PC-9 (cell line): ENCODE results near the gene ZNF652. TPM values are rescaled to one million over a fixed set of nuclear protein-coding genes. Genes with fewer than 3 reads are reported as not detected.

Experiments used
- BruUV-seq: library from RNA; stranded (reverse); fragments of 400-500 nt; replicated peaks from 2 replicates; lab custom pipeline; 2021; lab: Mats Ljungman, UMichigan
- CTCF ChIA-PET: fragments of 300-600 bp; sonication (Branson Sonifier 250); formaldehyde crosslinking; loops from one replicate; lab custom pipeline; 2022; ENCODE audit warnings: antibody characterized with exemption; lab: Charles Lee
- POLR2A ChIA-PET: fragments of 300-600 bp; sonication (Branson Sonifier 250); formaldehyde crosslinking; loops from one replicate; lab custom pipeline; 2022; ENCODE audit warnings: antibody characterized with exemption; ENCODE audit not compliant: unreplicated experiment; lab: Charles Lee
- DNase-seq, 2 experiments: peaks; one replicate each; pipeline versions ENCODE4 v3.0.0 to v3.0.0-alpha.2; 2015 to 2022; ENCODE audit warnings: mixed read lengths in 1 of 2
- H2AFZ ChIP-seq: fragments of 200-600 bp; sonication (generic); 2 replicates; pipeline ENCODE4 v1.8.1; 2017; ENCODE audit warnings: antibody characterized with exemption
- H3F3A ChIP-seq: fragments of 200-600 bp; sonication (generic); 2 replicates; pipeline ENCODE4 v1.8.1; 2017; ENCODE audit warnings: antibody characterized with exemption, mild to moderate bottlenecking, low read depth; ENCODE audit not compliant: insufficient read depth
- H3K27ac ChIP-seq: fragments of 200-600 bp; sonication (generic); 2 replicates; pipeline ENCODE4 v1.6.1; 2016; ENCODE audit warnings: mixed run types
- H3K27me3 ChIP-seq: fragments of 200-600 bp; sonication (generic); 2 replicates; pipeline ENCODE4 v1.6.1; 2016; ENCODE audit warnings: low read depth, mixed run types; ENCODE audit not compliant: insufficient read depth
- H3K36me3 ChIP-seq: fragments of 200-600 bp; sonication (generic); 2 replicates; pipeline ENCODE4 v1.6.1; 2016; ENCODE audit warnings: low read depth, mixed run types
- H3K4me1 ChIP-seq: fragments of 200-600 bp; sonication (generic); replicated peaks from 2 replicates; pipeline ENCODE4 v1.6.1; 2016; ENCODE audit warnings: mixed run types; ENCODE audit not compliant: insufficient read depth
- H3K4me2 ChIP-seq: fragments of 200-600 bp; sonication (generic); 2 replicates; pipeline ENCODE4 v1.6.1; 2017; ENCODE audit warnings: mixed run types
- H3K4me3 ChIP-seq: fragments of 200-600 bp; sonication (generic); 2 replicates; pipeline ENCODE4 v1.6.1; 2016; ENCODE audit warnings: mixed run types
- H3K79me2 ChIP-seq: fragments of 200-600 bp; sonication (generic); 2 replicates; pipeline ENCODE4 v1.6.1; 2017; ENCODE audit warnings: low read depth, mixed run types
- H3K9me2 ChIP-seq: fragments of 200-600 bp; sonication (generic); 2 replicates; pipeline ENCODE4 v1.8.1; 2017; ENCODE audit warnings: mild to moderate bottlenecking; ENCODE audit not compliant: insufficient read depth
- H3K9me3 ChIP-seq: fragments of 200-600 bp; sonication (generic); 2 replicates; pipeline ENCODE4 v1.8.1; 2016; ENCODE audit warnings: low read depth; ENCODE audit not compliant: insufficient read depth
- H4K20me1 ChIP-seq: fragments of 200-600 bp; sonication (generic); 2 replicates; pipeline ENCODE4 v1.8.1; 2017; ENCODE audit not compliant: insufficient read depth
- CTCF ChIP-seq: fragments of 200-600 bp; sonication (generic); conservative IDR thresholded peaks from 2 replicates; pipeline ENCODE4 v1.6.1; 2017; ENCODE audit warnings: mixed run types, antibody characterized with exemption, mild to moderate bottlenecking, moderate library complexity
- EZH2 ChIP-seq: fragments of 200-600 bp; sonication (generic); IDR thresholded peaks from 2 replicates; pipeline ENCODE4 v1.8.0; 2017; ENCODE audit warnings: antibody characterized with exemption, low read depth
- intact Hi-C: fragments of 100-400 bp; cut with micrococcal nuclease; formaldehyde crosslinking; loops from one replicate; pipeline ENCODE4 v1.10.0; 2022; ENCODE audit not compliant: unreplicated experiment
- total RNA-seq: library from RNA; stranded (reverse); gene quantifications from 2 replicates; pipeline ENCODE4 v1.2.3, GENCODE V29; 2021

The ZNF652 gene
- total RNA-seq, 1 experiment from 2014 or later: 49.8 TPM

- CTCF ChIA-PET: interaction anchor here (0.6 kb wide), 1 partner anchor 491 kb away, joined by 3 read pairs; no protein-coding TSS in a partner anchor
- BruUV-seq: no TSS peak
Observed at GRCh38 chr17:49292901-49293300, 69.1 kb downstream of the ZNF652 start.

GRCh38 chr17:49291929-49292328 lies 70.1 kb downstream of the ZNF652 start:
- H3K4me2 ChIP-seq: no peak overlapping the region
- CTCF ChIA-PET: no interaction called here
- no peaks in the 10 kb centered on the region for H3K79me2 ChIP-seq
- H3K9me2 ChIP-seq: no peaks in the 10 kb centered on the region
- POLR2A ChIA-PET: no interaction called here
- no peaks in the 10 kb centered on the region for H3K27me3 ChIP-seq
- H3K4me3 ChIP-seq: no peak overlapping the region
- DNase-seq: no peak
- H3K4me1 ChIP-seq: no peaks in the 10 kb centered on the region
- H3K9me3 ChIP-seq: no peaks in the 10 kb centered on the region; the same call in 1 of the 2 replicates
- H4K20me1 ChIP-seq: peaks cover 8% of the 10 kb centered on the region
- BruUV-seq: no TSS peak
- H3F3A ChIP-seq: no peaks in the 10 kb centered on the region; the same call in 1 of the 2 replicates
- H2AFZ ChIP-seq: no peak overlapping the region
- H3K36me3 ChIP-seq: peaks cover 10% of the 10 kb centered on the region; the same call in 1 of the 2 replicates
- H3K27ac ChIP-seq: no peak overlapping the region
- TF ChIP-seq CTCF: no peak
- intact Hi-C loops: loop anchor here (5.0 kb wide), 1 partner anchor 65 kb away; no protein-coding TSS in a partner anchor

More at GRCh38 chr17:49292901-49293300, 69.1 kb downstream of the ZNF652 start:
- H3K4me1 ChIP-seq: no peaks in the 10 kb centered on the region
- H3K36me3 ChIP-seq: peaks cover 10% of the 10 kb centered on the region; the same call in 1 of the 2 replicates
- no peak overlapping the region for H3K27ac ChIP-seq
- no peaks in the 10 kb centered on the region for H3K79me2 ChIP-seq
- no peaks in the 10 kb centered on the region for H3K27me3 ChIP-seq
- no peak overlapping the region for H3K4me3 ChIP-seq
- no peak overlapping the region for H3K4me2 ChIP-seq
- no peaks in the 10 kb centered on the region; the same call in 1 of the 2 replicates for H3F3A ChIP-seq
- POLR2A ChIA-PET: no interaction called here
- H3K9me3 ChIP-seq: no peaks in the 10 kb centered on the region; the same call in 1 of the 2 replicates
- intact Hi-C loops: loop anchor here (5.0 kb wide), 1 partner anchor 66 kb away; no protein-coding TSS in a partner anchor
- H2AFZ ChIP-seq: no peak overlapping the region
- TF ChIP-seq EZH2: no peak
- no peak for TF ChIP-seq CTCF
- H3K9me2 ChIP-seq: no peaks in the 10 kb centered on the region
- peaks cover 8% of the 10 kb centered on the region for H4K20me1 ChIP-seq
- DNase-seq: no peak

GRCh38 chr17:49290690-49291359 lies 71.2 kb downstream of the ZNF652 start:
- no TSS peak for BruUV-seq
- CTCF ChIA-PET: interaction anchor here (0.6 to 0.9 kb wide), 3 partner anchors 9 to 111 kb away, joined by 3 to 4 read pairs (median 3); no protein-coding TSS in a partner anchor

More at GRCh38 chr17:49290690-49291359, 71.2 kb downstream of the ZNF652 start:
- H4K20me1 ChIP-seq: peaks cover 8% of the 10 kb centered on the region
- no peaks in the 10 kb centered on the region for H3K4me1 ChIP-seq
- H3K79me2 ChIP-seq: no peaks in the 10 kb centered on the region
- H3K27ac ChIP-seq: no peak overlapping the region
- intact Hi-C loops: loop anchor here (5.0 kb wide), 1 partner anchor 64 kb away; no protein-coding TSS in a partner anchor
- TF ChIP-seq CTCF (peak; percentile 85), EZH2 (no peak)
- H3K36me3 ChIP-seq: peaks cover 10% of the 10 kb centered on the region; the same call in 1 of the 2 replicates
- no peak overlapping the region for H3K4me3 ChIP-seq
- no peaks in the 10 kb centered on the region for H3K27me3 ChIP-seq
- no peaks in the 10 kb centered on the region for H3K9me2 ChIP-seq
- no peaks in the 10 kb centered on the region; the same call in 1 of the 2 replicates for H3F3A ChIP-seq
- no peak overlapping the region for H3K4me2 ChIP-seq
- no peak overlapping the region for H2AFZ ChIP-seq
- no peaks in the 10 kb centered on the region; the same call in 1 of the 2 replicates for H3K9me3 ChIP-seq
- DNase-seq: no peak
- POLR2A ChIA-PET: interaction anchor here (0.7 to 0.9 kb wide), 2 partner anchors 98 to 189 kb away, joined by 4 to 6 read pairs; no protein-coding TSS in a partner anchor
